Nephron (organoid): ENCODE data around the gene HRH3.

ENCODE experiments used
- H3K27ac Mint-ChIP-seq, 3 experiments: 2 replicates each; pipeline ENCODE4 v1.8.0; 2020; ENCODE audit warnings: mixed read lengths in 3 of 3, mild to moderate bottlenecking in 2 of 3, moderate library complexity in 1 of 3
- H3K27me3 Mint-ChIP-seq: 2 replicates; pipeline ENCODE4 v1.8.0; 2021; ENCODE audit warnings: low read depth, mild to moderate bottlenecking, moderate library complexity, mixed read lengths
- H3K36me3 Mint-ChIP-seq: 2 replicates; pipeline ENCODE4 v1.8.0; 2020; ENCODE audit warnings: low read depth, mixed read lengths
- H3K4me1 Mint-ChIP-seq: 2 replicates; pipeline ENCODE4 v1.8.0; 2020; ENCODE audit warnings: mixed read lengths
- H3K4me3 Mint-ChIP-seq, 3 experiments: 2 replicates each; pipeline ENCODE4 v1.8.0; 2020; ENCODE audit warnings: mild to moderate bottlenecking in 3 of 3, mixed read lengths in 3 of 3, moderate library complexity in 2 of 3
- H3K9me3 Mint-ChIP-seq: 2 replicates; pipeline ENCODE4 v1.8.0; 2020; ENCODE audit warnings: mixed read lengths
- TF ChIP-seq, protein P1 (sequence below), 3 experiments: fragments of 200-600 bp; sonication (generic); IDR thresholded peaks; one replicate each; pipeline ENCODE4 v1.5.0; 2021; ENCODE audit warnings: antibody characterized with exemption in 3 of 3; ENCODE audit not compliant: unreplicated experiment in 3 of 3

The HRH3 gene

DNA sequence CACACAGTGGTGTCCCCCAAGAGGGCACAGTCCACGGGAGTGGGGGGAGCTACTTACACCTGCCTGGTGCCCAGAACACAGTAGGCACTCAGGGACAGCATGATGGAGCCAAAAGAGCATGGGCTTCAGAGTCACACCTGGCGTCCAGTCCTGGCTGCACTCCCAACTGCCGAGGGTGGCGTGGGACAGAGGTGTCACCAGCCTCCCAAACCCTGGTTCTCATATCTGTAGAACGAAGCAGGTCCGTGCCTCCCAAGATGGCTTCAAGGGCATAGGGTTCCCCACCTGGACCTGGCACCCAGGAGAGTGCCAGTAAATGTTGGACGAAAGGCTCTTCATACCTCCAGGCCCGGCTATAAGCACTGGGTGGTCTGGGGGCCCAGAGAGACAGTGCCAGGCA lies 8.9 kb downstream of the HRH3 start:
- Mint-ChIP-seq H3K36me3 (no peaks in the 10 kb centered on the region), H3K27me3 (peaks cover 43% of the 10 kb centered on the region), H3K4me3 (no peak overlapping the region), H3K27ac (no peak overlapping the region), H3K9me3 (no peaks in the 10 kb centered on the region), H3K4me1 (no peaks in the 10 kb centered on the region)
- TF ChIP-seq, protein P1, sequence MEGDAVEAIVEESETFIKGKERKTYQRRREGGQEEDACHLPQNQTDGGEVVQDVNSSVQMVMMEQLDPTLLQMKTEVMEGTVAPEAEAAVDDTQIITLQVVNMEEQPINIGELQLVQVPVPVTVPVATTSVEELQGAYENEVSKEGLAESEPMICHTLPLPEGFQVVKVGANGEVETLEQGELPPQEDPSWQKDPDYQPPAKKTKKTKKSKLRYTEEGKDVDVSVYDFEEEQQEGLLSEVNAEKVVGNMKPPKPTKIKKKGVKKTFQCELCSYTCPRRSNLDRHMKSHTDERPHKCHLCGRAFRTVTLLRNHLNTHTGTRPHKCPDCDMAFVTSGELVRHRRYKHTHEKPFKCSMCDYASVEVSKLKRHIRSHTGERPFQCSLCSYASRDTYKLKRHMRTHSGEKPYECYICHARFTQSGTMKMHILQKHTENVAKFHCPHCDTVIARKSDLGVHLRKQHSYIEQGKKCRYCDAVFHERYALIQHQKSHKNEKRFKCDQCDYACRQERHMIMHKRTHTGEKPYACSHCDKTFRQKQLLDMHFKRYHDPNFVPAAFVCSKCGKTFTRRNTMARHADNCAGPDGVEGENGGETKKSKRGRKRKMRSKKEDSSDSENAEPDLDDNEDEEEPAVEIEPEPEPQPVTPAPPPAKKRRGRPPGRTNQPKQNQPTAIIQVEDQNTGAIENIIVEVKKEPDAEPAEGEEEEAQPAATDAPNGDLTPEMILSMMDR (IDR thresholded peaks at IDR 0.05; ENCODE audit: unreplicated experiment in 3 of 3), result no peak

DNA sequence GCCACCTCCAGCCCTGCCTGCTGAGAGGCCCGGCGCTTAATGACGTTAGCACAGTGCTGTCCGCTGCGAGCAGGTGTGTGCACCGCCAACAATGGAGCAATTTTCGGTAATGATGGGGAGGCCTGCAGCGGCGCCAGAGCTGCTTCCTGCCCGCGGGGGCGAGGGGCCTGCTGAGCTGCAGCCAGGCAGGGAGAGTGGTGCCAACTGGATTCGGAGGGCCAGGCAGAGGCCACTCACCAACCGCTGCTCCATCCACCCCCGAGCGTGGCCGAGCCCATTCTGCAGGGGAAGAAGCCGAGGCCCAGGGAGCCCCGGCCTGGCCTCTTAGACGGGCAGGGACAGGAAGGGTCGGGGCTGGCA lies 9.6 kb downstream of the HRH3 start:
- H3K9me3 Mint-ChIP-seq, result no peaks in the 10 kb centered on the region

DNA sequence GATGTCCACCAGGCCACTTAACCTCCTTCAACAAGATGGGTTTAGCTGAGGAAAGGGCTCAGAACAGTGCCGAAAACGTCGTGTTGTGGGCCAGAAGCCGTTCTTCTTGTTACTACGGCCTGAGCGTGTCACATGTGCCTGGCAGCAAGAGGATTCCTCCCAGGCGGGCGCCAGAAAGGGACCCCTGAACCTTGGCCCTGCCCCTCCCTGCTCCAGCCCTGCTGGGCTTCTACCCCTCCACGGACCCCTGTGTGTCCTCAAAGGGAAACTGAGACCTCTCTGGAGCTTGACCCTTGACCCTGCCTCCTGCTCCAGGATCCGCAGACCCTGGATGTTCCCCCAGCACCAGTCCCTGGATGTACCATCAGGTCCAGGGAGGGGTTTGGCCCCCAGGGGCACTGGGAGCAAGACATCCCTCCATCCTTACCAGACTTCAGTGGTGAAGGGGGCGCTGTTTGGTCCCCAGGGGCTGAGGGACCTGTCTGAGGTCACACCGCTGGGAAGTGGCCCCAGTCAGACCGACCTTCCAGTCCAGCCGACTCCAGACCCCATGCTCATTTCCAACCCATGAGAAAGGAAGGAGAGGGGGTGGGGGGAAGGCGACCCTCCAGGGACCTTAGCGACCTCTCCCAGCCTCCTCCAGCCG lies 10.1 kb downstream of the HRH3 start:
- Mint-ChIP-seq H3K27ac (no peak overlapping the region), H3K36me3 (no peaks in the 10 kb centered on the region), H3K4me3 (no peak overlapping the region), H3K4me1 (no peaks in the 10 kb centered on the region), H3K27me3 (peaks cover 33% of the 10 kb centered on the region), H3K9me3 (no peaks in the 10 kb centered on the region)
- TF ChIP-seq, protein P1 (IDR thresholded peaks at IDR 0.05; ENCODE audit: unreplicated experiment in 3 of 3), result no peak

More for the DNA sequence above, 9.6 kb downstream of the HRH3 start:
- TF ChIP-seq, protein P1 (IDR thresholded peaks at IDR 0.05; ENCODE audit: unreplicated experiment in 3 of 3), result no peak
- Mint-ChIP-seq H3K4me3 (no peak overlapping the region), H3K4me1 (no peaks in the 10 kb centered on the region), H3K27ac (no peak overlapping the region), H3K27me3 (peaks cover 38% of the 10 kb centered on the region), H3K36me3 (no peaks in the 10 kb centered on the region)

DNA sequence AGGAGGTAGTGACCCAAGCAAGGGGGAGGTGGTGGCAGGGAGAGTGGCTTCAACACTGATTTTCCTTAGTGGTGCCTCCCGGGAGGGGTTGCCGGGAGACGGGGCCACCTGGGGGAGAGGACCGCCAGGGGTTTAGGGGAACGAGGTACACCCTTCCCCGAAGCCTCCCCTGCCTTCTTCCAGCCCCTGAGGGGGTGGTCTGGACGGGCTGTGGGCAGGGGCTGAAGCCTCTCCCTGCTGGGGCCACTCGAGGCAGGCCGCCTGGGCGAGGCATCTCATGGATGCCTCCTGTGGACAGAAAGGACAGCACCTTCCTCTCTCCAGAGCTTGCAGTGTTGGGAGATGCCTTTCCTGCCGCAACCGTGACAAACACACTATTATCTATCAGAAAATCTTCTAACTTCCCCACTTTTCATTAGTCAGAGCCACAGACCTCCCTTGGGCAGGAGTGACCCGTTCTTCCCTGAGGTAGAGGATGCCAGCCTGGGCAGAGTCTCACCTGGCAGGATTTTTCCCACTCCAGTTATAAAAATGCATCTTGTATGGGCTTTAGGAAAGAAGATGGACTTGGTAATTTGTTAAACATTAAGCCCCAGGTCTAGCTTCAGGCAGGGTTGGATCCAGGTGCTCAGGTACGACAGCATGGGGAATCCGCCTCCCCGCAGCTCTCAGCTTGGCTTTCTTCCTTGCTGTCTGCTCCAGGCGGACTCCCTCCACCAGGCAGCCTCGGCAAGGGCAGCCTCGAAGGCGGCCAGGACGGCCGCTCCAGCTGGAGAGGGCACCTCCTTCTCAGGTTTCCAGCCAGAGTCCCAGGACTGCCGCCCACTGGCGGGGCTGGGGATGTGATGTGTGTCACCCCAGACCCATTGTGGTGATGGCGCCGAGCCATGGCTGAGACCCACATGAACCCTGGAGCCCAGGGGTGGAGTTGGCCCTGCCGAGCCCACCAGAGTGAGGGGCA lies 11.0 kb downstream of the HRH3 start:
- TF ChIP-seq, protein P1 (IDR thresholded peaks at IDR 0.05; ENCODE audit: unreplicated experiment in 3 of 3), result no peak
- no peak overlapping the region for H3K27ac Mint-ChIP-seq
- no peak overlapping the region for H3K4me3 Mint-ChIP-seq
- H3K9me3 Mint-ChIP-seq, result no peaks in the 10 kb centered on the region
- peaks cover 24% of the 10 kb centered on the region for H3K27me3 Mint-ChIP-seq
- H3K4me1 Mint-ChIP-seq, result no peaks in the 10 kb centered on the region
- H3K36me3 Mint-ChIP-seq, result no peaks in the 10 kb centered on the region

DNA sequence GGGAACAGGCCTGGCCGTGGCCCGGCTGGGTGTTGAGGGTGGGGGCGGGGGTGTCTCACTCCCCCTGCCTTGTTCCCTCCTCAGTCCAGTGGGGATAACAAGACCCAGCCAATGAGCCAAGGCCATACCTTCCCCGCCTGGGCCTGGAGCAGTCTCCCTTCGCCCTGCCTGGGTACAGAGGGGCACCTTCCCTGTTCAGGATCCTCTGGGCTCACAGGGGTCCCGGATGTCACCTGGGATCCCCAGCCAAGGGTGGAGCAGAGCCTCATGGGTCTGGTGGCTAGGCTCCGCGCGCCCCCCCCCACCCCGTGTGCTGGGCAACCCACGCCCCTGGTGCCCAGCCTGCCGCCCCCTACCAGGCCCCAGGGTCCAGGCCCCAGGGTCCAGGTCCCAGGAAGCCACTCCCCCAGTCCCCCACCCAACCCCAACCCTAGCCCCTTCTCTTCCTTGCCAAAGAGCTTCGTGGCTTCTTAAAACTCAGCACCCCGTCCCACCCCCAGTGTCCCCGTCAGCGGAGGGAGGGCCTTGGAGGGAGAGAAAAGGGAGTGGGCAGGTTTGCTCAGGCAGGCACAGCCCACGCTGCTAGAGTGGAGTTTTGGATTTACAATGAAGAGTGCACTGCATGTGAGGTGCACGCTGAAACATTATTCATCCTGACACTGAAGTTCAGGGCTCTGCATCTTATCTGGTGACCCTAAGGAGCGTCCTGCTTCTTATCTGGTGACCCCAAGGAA lies 11.8 kb downstream of the HRH3 start:
- no peak overlapping the region for H3K27ac Mint-ChIP-seq
- TF ChIP-seq, protein P1 (IDR thresholded peaks at IDR 0.05; ENCODE audit: unreplicated experiment in 3 of 3), result no peak
- H3K9me3 Mint-ChIP-seq, result no peaks in the 10 kb centered on the region
- H3K27me3 Mint-ChIP-seq, result peaks cover 19% of the 10 kb centered on the region
- H3K4me3 Mint-ChIP-seq, result no peak overlapping the region
- H3K4me1 Mint-ChIP-seq, result peaks cover 4% of the 10 kb centered on the region
- peaks cover 4% of the 10 kb centered on the region for H3K36me3 Mint-ChIP-seq
